Keratinocyte (primary cell): ENCODE data around the gene NUSAP1. TPM values are rescaled to one million over a fixed set of nuclear protein-coding genes. Genes with fewer than 3 reads are reported as not detected.

Experiments
- DNase-seq: peaks from one replicate; pipeline ENCODE4 v3.0.0-alpha.2; 2011; ENCODE audit warnings: low read depth, missing footprints, low spot score
- FAIRE-seq: peaks from 2 replicates; lab custom pipeline; 2011; peaks lifted over from hg19 to GRCh38; lab: Jason Lieb, UNC
- H2AFZ ChIP-seq: 2 replicates; pipeline ENCODE4 v1.6.0; 2012; ENCODE audit warnings: low read length, control low read depth, inconsistent platforms; ENCODE audit not compliant: control insufficient read depth
- H3K27ac ChIP-seq: 2 replicates; pipeline ENCODE4 v1.5.1; 2011; ENCODE audit warnings: low read length; ENCODE audit not compliant: control insufficient read depth, insufficient read depth
- H3K27me3 ChIP-seq: 3 replicates; pipeline ENCODE4 v1.6.0; 2011; ENCODE audit warnings: low read length; ENCODE audit not compliant: control insufficient read depth, insufficient read depth; ENCODE audit errors: extremely low read depth
- H3K36me3 ChIP-seq, 2 experiments: 2 replicates in 1 of 2; 3 replicates in 1 of 2; pipeline ENCODE4 v1.5.1; 2011; ENCODE audit warnings: low read length in 2 of 2, mild to moderate bottlenecking in 1 of 2; ENCODE audit not compliant: control insufficient read depth in 2 of 2, insufficient read depth in 2 of 2; ENCODE audit errors: extremely low read depth in 1 of 2
- H3K4me1 ChIP-seq: 3 replicates; pipeline ENCODE4 v1.5.1; 2011; ENCODE audit warnings: low read length; ENCODE audit not compliant: control insufficient read depth, insufficient read depth; ENCODE audit errors: extremely low read depth
- H3K4me2 ChIP-seq: 3 replicates; pipeline ENCODE4 v1.6.0; 2011; ENCODE audit warnings: low read depth, low read length; ENCODE audit not compliant: control insufficient read depth, insufficient read depth; ENCODE audit errors: extremely low read depth
- H3K4me3 ChIP-seq, 3 experiments: fragments of 200-600 bp in 1 of 3; sonication (generic) in 1 of 3; 2 replicates in 2 of 3; 3 replicates in 1 of 3; pipeline ENCODE4 v1.5.1; 2011 to 2016; ENCODE audit warnings: low read length in 3 of 3, mild to moderate bottlenecking in 3 of 3, control low read depth in 2 of 3, inconsistent platforms in 1 of 3, low read depth in 1 of 3, mixed read lengths in 1 of 3, mixed run types in 1 of 3, moderate library complexity in 1 of 3; ENCODE audit not compliant: control insufficient read depth in 2 of 3, insufficient read depth in 2 of 3; ENCODE audit errors: extremely low read depth in 1 of 3
- H3K79me2 ChIP-seq: 2 replicates; pipeline ENCODE4 v1.6.0; 2012; ENCODE audit warnings: low read length; ENCODE audit not compliant: control insufficient read depth, insufficient read depth
- H3K9ac ChIP-seq: 3 replicates; pipeline ENCODE4 v1.6.0; 2011; ENCODE audit warnings: low read length; ENCODE audit not compliant: control insufficient read depth, insufficient read depth; ENCODE audit errors: extremely low read depth
- H3K9me1 ChIP-seq: 3 replicates; pipeline ENCODE4 v1.6.0; 2011; ENCODE audit warnings: low read length; ENCODE audit not compliant: control insufficient read depth, insufficient read depth; ENCODE audit errors: extremely low read depth
- H3K9me3 ChIP-seq: 2 replicates; pipeline ENCODE4 v1.5.1; 2012; ENCODE audit warnings: low read depth, low read length; ENCODE audit not compliant: control insufficient read depth
- H4K20me1 ChIP-seq: 3 replicates; pipeline ENCODE4 v1.6.0; 2011; ENCODE audit warnings: low read length; ENCODE audit not compliant: control insufficient read depth, insufficient read depth; ENCODE audit errors: extremely low read depth
- CTCF ChIP-seq, 3 experiments: IDR thresholded peaks in 1 of 3; conservative IDR thresholded peaks in 1 of 3; optimal IDR thresholded peaks in 1 of 3; 2 replicates in 2 of 3; 3 replicates in 1 of 3; pipeline versions ENCODE3 to v1.5.1; 2011; ENCODE audit warnings: low read length in 3 of 3, mild to moderate bottlenecking in 3 of 3, moderate library complexity in 2 of 3, control low read depth in 1 of 3, inconsistent platforms in 1 of 3; ENCODE audit not compliant: insufficient read depth in 2 of 3; ENCODE audit errors: extremely low read depth in 1 of 3
- EZH2 ChIP-seq: IDR thresholded peaks from one replicate; pipeline ENCODE4 v1.6.1; 2012; ENCODE audit warnings: inconsistent platforms, mild to moderate bottlenecking, low read length, moderate library complexity
- dilution Hi-C: fragments of 300-500 bp; cut with MboI; formaldehyde crosslinking; loops from one replicate; pipeline ENCODE4 v1.7.0; 2020; ENCODE audit warnings: low sequenced_read_pairs; ENCODE audit not compliant: extremely low pct_ligation_motif_present
- polyA plus RNA-seq, 5 experiments: library from polyadenylated mRNA; depleted of rRNA in 3 of 5; stranded (reverse) in 3 of 5; stranded (forward) in 1 of 5; unstranded in 1 of 5; fragments of >200 nt; gene quantifications; 1 replicate in 1 of 5; 2 replicates in 3 of 5; 3 replicates in 1 of 5; pipeline versions ENCODE4 v1.2.1 to v1.2.3, GENCODE V29; 2011 to 2012; ENCODE audit warnings: missing spikeins in 2 of 5, low read depth in 1 of 5, low replicate concordance in 1 of 5

Gene NUSAP1
- polyA plus RNA-seq, 1 donor (not counting 4 experiments of a cell fraction or from before 2014, with no cell fraction given): 39.5 TPM

GRCh38 chr15:41392659-41393058 lies 60.0 kb downstream of the NUSAP1 start:
- Histone ChIP-seq H3K27ac (no peak overlapping the region), H3K36me3 (peaks cover 7 to 11% of the 10 kb centered on the region in 2 experiments), H3K79me2 (no peaks in the 10 kb centered on the region), H3K9ac (no peak overlapping the region), H3K4me2 (no peak overlapping the region), H3K27me3 (no peaks in the 10 kb centered on the region), H4K20me1 (no peaks in the 10 kb centered on the region), H3K4me1 (no peaks in the 10 kb centered on the region), H3K4me3 (no peak overlapping the region), H3K9me1 (no peaks in the 10 kb centered on the region), H3K9me3 (no peaks in the 10 kb centered on the region), H2AFZ (no peak overlapping the region)
- FAIRE-seq (no peak), DNase-seq (no peak)
- TF ChIP-seq CTCF (optimal IDR thresholded peaks at IDR 0.05 in 1 of 3, IDR thresholded peaks at IDR 0.05 in 1 of 3, conservative IDR thresholded peaks at IDR 0.05 in 1 of 3; ENCODE audit: extremely low read depth in 1 of 3, insufficient read depth in 2 of 3, low read length in 3 of 3): no peak
- TF ChIP-seq EZH2: no peak
- dilution Hi-C loops: no loop called here

- H3K9me1 ChIP-seq: no peaks in the 10 kb centered on the region
- no peaks in the 10 kb centered on the region for H3K9me3 ChIP-seq
- H2AFZ ChIP-seq: no peak overlapping the region
- no peak overlapping the region for H3K27ac ChIP-seq
- no peaks in the 10 kb centered on the region for H3K4me1 ChIP-seq
- H4K20me1 ChIP-seq: no peaks in the 10 kb centered on the region
- H3K4me2 ChIP-seq: no peak overlapping the region
- H3K9ac ChIP-seq: no peak overlapping the region
- H3K4me3 ChIP-seq: no peak overlapping the region
- no peak for TF ChIP-seq EZH2
- no peak for TF ChIP-seq CTCF (optimal IDR thresholded peaks at IDR 0.05 in 1 of 3, IDR thresholded peaks at IDR 0.05 in 1 of 3, conservative IDR thresholded peaks at IDR 0.05 in 1 of 3; ENCODE audit: extremely low read depth in 1 of 3, insufficient read depth in 2 of 3, low read length in 3 of 3)
- no peak for DNase-seq
- no peaks in the 10 kb centered on the region for H3K27me3 ChIP-seq
- H3K79me2 ChIP-seq: no peaks in the 10 kb centered on the region
- dilution Hi-C loops: no loop called here
- H3K36me3 ChIP-seq: peaks cover 7% of the 10 kb centered on the region in 2 experiments
- FAIRE-seq: no peak
Observed at GRCh38 chr15:41394924-41395323, 62.2 kb downstream of the NUSAP1 start.
